ENCODE results near the gene SZT2. TPM values are rescaled to one million over a fixed set of nuclear protein-coding genes. Genes with fewer than 3 reads are reported as not detected.

SZT2 gene
- 10 to 100 TPM; 12.7 to 30.4 (median 19.2) TPM for total RNA-seq
- long read RNA-seq = 0 reads

GRCh38 chr1:43389326-43390313, at the start of gene SZT2, which contains the start of gene MED8:
Gene SZT2 (plus strand): TSS chr1:43389899. CDS start chr1:43389969, 70 bp downstream.
Gene MED8 (minus strand): TSS chr1:43389800. CDS start chr1:43389764, 36 bp downstream.
- TF ChIP-seq CTCF (IDR thresholded peaks at IDR 0.05) (no peak), POLR2A (IDR thresholded peaks at IDR 0.05) (peak; percentile 87)
- Histone ChIP-seq H3K4me3 (peak within 1 kb of the TSS; percentile 89 to 93 (median 91)), H3K27me3 (no peaks in the 10 kb centered on the region), H3K27ac (peak within 1 kb of the TSS; percentile 67 to 82 (median 74)), H3K36me3 (peaks cover 0 to 29% (median 22%) of the 10 kb centered on the region in 4 donors), H3K4me1 (peaks cover 0 to 22% (median 10%) of the 10 kb centered on the region in 4 donors), H3K9me3 (no peaks in the 10 kb centered on the region)
- intact Hi-C loops (cut with DNase I) = loop anchor here (10.0 kb wide), 1 partner anchor 155 kb away; no protein-coding TSS in a partner anchor
- peak; percentile 99 to 100 (median 99) for ATAC-seq
- 0% methylated on average over 37 of the region's 65 CpGs for WGBS (ENCODE audit: insufficient coverage, low coverage, low lambda C conversion rate, missing lambda C conversion rate)
- DNase-seq = peak; percentile 93 to 98 (median 96)

- WGBS (ENCODE audit: insufficient coverage, low coverage, low lambda C conversion rate, missing lambda C conversion rate) = 27% methylated on average over 1 of the region's 1 CpG
- H3K36me3 ChIP-seq = no peaks in the 10 kb centered on the region
- no peak for DNase-seq
Measured at GRCh38 chr1:43340559-43340958, 49.1 kb upstream of the SZT2 start.

DNA sequence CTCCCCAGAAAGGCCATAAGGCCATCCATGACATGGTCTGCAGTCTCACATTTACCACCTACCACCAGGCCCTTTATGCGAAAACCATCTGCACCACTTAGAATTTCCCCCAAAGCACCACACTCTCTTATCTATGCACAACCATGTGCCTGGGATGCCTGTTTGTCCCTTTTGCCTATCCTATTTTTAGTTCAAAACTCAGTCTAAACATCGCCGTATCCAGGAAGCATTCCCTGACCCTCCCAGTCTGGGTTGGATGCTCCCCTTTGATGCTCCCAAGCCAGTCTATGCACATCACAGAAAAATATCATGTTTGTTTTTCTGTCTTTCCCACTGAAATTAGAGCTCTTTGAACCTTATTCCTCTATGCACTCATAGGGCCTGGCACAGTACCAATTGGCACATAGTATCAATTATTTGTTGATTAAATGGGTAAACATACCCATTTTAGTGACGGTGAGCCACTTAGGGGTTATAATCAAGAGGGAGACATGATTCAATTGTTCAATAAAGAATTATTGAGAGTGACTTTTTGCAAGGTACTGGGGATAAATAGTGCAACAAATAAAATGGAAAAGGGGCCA, 45.3 kb upstream of the SZT2 start:
- no peaks in the 10 kb centered on the region for H3K36me3 ChIP-seq
- intact Hi-C loops (cut with DNase I) = no loop called here
- H3K4me1 ChIP-seq = peaks cover 0 to 13% (median 2%) of the 10 kb centered on the region in 4 donors
- ATAC-seq (peak in 2 of 4 donors; percentile 4 to 17), DNase-seq (peak in 1 of 3 donors; percentile 40)
- no peak overlapping the region for H3K27ac ChIP-seq
- no peak overlapping the region for H3K4me3 ChIP-seq
- TF ChIP-seq POLR2A (IDR thresholded peaks at IDR 0.05) (no peak), CTCF (IDR thresholded peaks at IDR 0.05) (no peak)
- WGBS (ENCODE audit: insufficient coverage, low coverage, low lambda C conversion rate, missing lambda C conversion rate) = 39% methylated on average over 4 of the region's 4 CpGs
- H3K9me3 ChIP-seq = no peaks in the 10 kb centered on the region
- H3K27me3 ChIP-seq = no peaks in the 10 kb centered on the region

More at GRCh38 chr1:43340559-43340958, 49.1 kb upstream of the SZT2 start:
- TF ChIP-seq POLR2A (IDR thresholded peaks at IDR 0.05) = no peak
- no peak for TF ChIP-seq CTCF (IDR thresholded peaks at IDR 0.05)
- H3K9me3 ChIP-seq = no peaks in the 10 kb centered on the region
- no peaks in the 10 kb centered on the region for H3K27me3 ChIP-seq
- no peak for ATAC-seq
- intact Hi-C loops (cut with DNase I) = no loop called here
- H3K27ac ChIP-seq = no peak overlapping the region
- H3K4me1 ChIP-seq = peaks cover 0 to 10% (median 2%) of the 10 kb centered on the region in 4 donors
- H3K4me3 ChIP-seq = no peak overlapping the region

GRCh38 chr1:43345120-43345519, 44.6 kb upstream of the SZT2 start:
- 16% methylated on average over 3 of the region's 3 CpGs for WGBS (ENCODE audit: insufficient coverage, low coverage, low lambda C conversion rate, missing lambda C conversion rate)
- H3K27me3 ChIP-seq = no peaks in the 10 kb centered on the region
- H3K27ac ChIP-seq = no peak overlapping the region
- H3K9me3 ChIP-seq = no peaks in the 10 kb centered on the region
- no peak for TF ChIP-seq POLR2A (IDR thresholded peaks at IDR 0.05)
- TF ChIP-seq CTCF (IDR thresholded peaks at IDR 0.05) = no peak
- ATAC-seq = peak in 2 of 4 donors; percentile 10 to 42
- H3K4me3 ChIP-seq = no peak overlapping the region
- peaks cover 0 to 13% (median 2%) of the 10 kb centered on the region in 4 donors for H3K4me1 ChIP-seq
- DNase-seq = peak in 1 of 3 donors; percentile 38
- H3K36me3 ChIP-seq = no peaks in the 10 kb centered on the region
- intact Hi-C loops (cut with DNase I) = no loop called here

All from right lobe of liver (tissue), 6 donors.